Inflammatory macrophage treated with lipopolysaccharide for 1 hour (primary cell): ENCODE measurements around the gene GNA15.
"Not testable (repeated sequence)": the region's sequence is repeated elsewhere in the genome, so short reads cannot be mapped to it uniquely, and the experiment has no call there.

Source experiments
- DNase-seq, 2 donors: peaks; one replicate each; pipeline ENCODE4 v3.0.0-alpha.2; 2020 to 2022

Gene GNA15

DNA sequence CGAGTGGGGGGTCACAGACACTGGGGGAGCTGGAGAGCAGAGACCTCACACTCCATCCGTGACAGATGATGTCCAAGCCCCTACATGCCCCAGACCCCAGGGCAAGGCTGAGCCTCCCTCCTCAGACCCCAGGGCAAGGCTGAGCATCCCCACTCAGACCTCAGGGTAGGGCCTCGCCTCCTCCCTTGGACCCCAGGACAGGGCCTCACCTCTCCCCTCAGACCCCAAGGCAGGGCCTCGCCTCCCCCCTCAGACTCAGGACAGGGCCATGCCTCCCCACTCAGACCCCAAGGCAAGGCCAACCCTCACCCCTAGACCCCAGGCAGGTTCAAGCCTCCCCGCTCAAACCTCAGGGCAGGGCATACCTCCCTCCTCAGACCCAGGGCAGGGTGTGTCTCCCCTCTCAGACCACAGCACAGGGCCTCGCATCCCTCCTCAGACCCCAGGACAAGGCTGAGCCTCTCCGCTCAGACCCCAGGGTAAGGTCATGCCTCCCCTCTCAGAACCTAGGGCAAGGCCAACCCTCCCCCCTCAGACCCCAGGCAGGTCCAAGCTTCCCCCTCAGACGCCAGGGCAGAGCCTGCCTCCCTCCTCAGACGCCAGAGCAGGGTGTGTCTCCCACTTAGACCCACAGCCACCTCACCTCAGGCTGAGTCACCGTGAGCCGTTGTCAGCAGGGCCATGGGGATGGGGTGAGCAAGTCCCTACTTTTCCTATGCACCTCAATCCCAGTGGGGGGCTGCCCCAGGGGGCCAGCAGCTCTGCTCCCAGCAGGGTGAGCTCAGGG is 41.1 kb downstream of the GNA15 start:
- no peak for DNase-seq

DNA sequence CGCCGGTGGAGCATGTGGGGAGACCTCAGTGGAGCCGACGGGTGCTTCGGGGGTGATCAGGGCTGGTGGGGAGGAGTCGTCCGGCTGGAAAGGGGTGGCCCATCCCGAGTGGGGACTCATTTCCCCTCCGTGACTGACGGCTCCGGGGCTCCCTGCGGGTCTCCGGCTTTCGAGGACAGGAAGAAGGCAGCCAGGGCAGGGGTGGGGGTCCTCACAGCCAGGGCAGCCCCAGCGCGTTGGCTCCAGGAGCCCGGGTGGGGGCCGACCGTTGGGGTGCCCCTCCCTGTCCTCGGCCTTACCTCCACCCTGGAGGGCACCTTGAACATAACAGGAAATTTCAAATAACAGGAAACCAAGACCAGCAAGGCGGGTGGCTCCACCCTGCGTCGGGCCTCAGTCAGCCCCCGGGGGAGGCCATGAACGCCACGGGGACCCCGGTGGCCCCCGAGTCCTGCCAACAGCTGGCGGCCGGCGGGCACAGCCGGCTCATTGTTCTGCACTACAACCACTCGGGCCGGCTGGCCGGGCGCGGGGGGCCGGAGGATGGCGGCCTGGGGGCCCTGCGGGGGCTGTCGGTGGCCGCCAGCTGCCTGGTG is 42.6 kb downstream of the GNA15 start, which contains the start of gene S1PR4:
S1PR4 (plus strand) TSS at position 393 of the 596 bp plus-strand sequence; CDS start at position 417, 24 bp downstream.
- DNase-seq: no peak

DNA sequence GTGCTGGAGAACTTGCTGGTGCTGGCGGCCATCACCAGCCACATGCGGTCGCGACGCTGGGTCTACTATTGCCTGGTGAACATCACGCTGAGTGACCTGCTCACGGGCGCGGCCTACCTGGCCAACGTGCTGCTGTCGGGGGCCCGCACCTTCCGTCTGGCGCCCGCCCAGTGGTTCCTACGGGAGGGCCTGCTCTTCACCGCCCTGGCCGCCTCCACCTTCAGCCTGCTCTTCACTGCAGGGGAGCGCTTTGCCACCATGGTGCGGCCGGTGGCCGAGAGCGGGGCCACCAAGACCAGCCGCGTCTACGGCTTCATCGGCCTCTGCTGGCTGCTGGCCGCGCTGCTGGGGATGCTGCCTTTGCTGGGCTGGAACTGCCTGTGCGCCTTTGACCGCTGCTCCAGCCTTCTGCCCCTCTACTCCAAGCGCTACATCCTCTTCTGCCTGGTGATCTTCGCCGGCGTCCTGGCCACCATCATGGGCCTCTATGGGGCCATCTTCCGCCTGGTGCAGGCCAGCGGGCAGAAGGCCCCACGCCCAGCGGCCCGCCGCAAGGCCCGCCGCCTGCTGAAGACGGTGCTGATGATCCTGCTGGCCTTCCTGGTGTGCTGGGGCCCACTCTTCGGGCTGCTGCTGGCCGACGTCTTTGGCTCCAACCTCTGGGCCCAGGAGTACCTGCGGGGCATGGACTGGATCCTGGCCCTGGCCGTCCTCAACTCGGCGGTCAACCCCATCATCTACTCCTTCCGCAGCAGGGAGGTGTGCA is 43.3 kb downstream of the GNA15 start:
- DNase-seq: peak in 1 of 2 donors; percentile 30

DNA sequence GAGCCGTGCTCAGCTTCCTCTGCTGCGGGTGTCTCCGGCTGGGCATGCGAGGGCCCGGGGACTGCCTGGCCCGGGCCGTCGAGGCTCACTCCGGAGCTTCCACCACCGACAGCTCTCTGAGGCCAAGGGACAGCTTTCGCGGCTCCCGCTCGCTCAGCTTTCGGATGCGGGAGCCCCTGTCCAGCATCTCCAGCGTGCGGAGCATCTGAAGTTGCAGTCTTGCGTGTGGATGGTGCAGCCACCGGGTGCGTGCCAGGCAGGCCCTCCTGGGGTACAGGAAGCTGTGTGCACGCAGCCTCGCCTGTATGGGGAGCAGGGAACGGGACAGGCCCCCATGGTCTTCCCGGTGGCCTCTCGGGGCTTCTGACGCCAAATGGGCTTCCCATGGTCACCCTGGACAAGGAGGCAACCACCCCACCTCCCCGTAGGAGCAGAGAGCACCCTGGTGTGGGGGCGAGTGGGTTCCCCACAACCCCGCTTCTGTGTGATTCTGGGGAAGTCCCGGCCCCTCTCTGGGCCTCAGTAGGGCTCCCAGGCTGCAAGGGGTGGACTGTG is 44.0 kb downstream of the GNA15 start:
- DNase-seq: no peak

DNA sequence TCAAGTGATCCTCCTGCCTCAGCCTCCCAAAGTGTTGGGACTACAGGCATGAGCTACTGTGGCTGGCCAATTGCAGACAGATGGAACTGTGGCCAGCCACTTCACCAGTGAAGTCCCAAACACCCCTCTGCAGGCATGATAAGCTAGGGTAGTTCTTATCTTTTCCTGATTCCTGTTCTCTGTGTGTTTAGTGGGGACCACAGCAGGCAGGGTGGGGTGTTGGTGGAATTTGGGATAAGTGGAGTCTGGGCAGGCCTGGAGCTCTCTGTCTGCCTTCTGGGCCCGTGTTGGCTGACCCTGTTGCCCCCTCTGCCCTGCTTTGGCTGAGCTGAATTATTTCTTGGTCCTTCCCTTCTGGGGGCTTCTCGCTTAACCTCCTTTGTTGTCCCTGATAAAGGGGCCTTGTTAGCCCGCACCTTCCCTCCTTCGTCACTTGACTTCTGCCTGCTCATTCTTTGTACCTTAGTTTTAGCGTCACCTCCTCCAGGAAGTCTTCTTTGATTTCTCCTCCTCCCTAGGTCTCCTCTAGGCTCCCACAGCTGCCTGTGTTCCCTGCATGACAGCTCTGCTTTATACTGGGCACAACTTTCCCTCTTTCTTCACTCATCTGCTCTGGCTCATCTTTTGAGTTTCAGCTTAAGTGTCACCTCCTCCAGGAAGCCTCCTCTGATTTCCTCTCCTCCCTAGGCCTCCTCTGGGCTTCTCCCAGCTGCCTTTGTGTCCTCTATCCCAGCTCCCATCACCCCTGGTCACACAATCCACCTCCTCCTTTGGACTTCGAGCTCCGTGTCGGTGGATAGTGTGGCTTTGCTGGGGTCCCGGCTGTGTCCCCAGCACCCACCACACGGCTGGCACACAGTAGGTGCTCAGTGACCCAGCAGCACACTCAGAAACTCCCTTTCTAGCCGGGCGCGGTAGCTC is 48.1 kb downstream of the GNA15 start:
- DNase-seq: no peak

DNA sequence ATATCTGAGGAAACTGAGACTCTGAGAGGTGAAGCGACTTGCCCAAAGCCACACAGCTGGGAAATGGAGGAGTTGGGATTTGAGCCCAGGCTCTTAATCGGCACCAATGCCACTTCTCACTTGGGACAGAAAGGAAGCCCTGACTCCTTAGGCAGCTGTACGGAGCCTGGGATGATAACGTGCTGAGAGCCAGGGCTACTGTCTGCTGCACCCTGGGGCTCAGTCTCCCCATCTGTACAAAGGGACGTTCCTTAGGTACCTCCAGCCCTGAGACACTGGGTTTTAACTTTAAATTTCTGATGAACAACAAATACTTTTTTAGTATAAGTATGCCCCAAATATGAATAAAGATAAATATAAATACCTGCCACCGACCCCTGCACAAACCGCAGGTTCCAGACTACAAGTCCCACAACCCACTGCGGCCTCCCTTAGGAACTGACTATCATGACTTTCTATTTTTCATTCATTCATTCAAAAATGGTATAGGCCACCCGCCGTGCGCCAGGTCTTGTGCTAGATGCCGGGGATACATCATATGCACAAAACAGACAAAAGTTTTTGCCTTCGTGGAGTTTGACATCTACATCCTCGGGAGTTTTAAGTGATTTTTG is 49.1 kb downstream of the GNA15 start:
- no peak for DNase-seq

DNA sequence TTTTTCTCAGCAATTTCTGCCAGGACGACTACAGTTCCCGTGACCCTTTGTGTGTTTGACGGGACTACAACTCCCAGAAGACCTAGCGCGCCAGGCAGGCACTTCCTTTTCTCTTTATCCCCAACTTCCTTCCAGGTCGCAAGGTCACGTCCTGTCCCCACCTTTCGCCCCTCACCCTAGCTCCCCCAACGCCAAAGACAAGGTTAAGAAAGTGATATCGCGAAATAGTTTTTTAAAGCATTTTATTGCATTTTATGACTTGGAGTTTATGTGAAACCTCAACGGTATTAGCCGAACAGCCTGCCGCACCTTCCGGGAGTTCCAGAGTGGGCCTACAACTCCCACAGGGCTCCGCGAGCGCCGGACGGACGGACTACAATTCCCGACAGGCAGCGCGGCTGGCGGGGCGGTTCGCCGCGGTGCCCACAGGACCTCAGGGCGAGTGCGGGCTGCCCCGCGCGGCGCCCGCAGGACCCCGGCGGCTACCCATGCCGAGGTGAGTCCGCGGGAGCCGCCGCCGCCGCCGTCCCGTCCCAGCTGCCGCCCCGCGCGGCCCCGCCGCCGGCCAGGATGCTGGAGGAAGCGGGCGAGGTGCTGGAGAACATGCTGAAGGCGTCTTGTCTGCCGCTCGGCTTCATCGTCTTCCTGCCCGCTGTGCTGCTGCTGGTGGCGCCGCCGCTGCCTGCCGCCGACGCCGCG is 49.8 kb downstream of the GNA15 start, which contains the start of gene NCLN:
NCLN (plus strand) TSS at position 470 of the 699 bp plus-strand sequence; CDS start at position 571, 101 bp downstream.
- peak; percentile 88 to 97 for DNase-seq

DNA sequence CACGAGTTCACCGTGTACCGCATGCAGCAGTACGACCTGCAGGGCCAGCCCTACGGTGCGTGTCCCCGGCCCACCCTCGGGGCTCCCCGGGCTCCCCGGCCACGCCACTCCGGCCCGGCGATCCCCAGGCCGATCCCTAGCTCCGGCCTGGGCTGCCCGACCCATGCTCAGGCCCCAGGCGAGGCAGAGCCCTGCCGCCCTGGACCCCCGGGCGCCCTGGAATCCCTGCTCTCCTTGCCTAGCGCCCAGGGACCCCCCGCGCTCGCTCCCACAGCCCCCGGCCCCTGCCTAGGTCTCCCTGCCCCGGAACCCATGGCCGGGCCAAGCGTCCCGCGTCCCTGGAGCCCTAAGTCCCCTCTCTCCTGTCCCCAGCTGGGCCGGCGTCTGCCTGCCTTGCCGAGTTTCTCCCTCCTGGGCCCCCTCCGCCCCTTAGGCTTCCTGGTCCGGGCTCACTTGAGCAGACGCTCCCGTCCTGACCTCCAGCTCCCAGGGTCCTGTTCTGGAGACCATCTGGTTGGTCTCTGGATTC is 50.4 kb downstream of the GNA15 start:
- DNase-seq: no peak

DNA sequence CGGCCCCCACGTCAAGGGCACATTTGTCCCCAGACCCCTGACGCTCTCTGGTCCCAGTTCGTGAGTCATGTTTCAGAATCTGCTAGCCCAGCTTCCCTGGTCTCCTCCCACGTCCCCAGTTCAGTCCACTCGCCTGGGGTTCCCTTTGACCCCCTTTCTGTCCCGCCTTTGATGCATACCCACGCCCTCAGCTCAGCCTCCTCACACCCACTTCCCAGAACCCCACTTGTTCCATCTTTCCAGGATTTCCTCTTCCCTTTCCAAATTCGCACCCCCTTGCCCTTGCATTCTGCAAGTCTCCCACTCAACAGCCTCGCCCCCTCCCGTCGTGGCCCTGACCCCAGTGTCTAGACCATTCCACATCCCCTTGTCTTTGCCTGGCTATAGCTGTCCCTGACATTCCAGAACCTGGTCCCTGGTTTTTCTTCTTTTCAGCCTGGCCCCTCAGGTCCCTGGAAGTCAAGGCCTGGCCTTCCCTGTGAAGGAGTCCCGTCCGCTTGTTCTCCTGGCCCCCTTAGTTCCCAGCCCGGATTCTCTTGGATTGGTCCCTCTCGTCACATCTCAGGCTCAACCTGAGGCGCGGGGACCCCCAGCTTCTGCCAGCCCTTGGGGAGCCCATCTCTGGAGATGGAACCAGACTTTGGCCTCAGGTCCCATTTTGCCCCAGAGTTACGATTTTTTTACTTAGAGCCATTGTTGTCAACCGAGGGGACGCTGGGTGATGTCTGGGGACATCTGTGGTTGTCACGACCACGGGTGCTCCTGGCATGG is 51.2 kb downstream of the GNA15 start:
- DNase-seq: peak; percentile 29 to 61

DNA sequence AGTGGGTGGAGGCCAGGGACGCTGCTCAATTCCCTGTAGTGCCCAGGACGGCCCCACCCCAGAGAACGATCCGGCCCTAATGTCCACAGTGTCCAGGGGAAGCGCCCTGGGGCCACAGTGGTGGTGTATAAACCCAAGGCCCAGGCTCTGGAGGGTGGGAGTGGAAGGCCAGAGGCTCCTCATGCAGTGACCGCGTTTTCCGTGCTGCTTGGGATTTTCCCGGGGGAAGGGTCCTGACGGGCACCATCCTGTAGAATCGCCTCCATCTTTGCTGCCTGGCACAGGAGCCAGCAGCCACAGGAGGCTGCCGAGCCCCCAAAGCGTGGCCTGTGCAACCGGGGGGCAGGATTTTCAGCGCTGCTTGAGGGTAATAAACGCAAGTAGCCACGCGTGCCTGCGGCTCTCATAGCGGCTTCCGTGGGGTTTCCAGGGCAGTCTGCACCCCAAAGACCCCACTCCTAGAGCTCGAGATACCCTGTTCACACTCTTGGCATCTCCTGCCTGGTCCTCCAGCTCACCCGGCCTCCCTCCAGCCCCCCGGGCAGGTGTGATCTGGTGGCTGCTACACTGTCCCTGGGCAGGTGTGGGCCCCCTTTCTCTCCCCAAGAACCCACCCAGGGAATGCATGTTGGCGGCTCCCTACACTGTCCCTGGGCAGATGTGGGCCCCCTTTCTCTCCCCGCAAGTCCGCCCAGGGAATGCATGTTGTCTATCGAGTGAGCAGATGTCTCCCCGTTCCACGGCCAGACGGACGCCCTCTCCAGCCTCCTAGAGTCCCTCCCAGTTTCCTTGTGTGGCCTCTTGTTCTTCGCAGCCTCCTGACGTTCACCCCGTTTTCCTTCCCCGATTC is 52.1 kb downstream of the GNA15 start:
- no peak for DNase-seq

DNA sequence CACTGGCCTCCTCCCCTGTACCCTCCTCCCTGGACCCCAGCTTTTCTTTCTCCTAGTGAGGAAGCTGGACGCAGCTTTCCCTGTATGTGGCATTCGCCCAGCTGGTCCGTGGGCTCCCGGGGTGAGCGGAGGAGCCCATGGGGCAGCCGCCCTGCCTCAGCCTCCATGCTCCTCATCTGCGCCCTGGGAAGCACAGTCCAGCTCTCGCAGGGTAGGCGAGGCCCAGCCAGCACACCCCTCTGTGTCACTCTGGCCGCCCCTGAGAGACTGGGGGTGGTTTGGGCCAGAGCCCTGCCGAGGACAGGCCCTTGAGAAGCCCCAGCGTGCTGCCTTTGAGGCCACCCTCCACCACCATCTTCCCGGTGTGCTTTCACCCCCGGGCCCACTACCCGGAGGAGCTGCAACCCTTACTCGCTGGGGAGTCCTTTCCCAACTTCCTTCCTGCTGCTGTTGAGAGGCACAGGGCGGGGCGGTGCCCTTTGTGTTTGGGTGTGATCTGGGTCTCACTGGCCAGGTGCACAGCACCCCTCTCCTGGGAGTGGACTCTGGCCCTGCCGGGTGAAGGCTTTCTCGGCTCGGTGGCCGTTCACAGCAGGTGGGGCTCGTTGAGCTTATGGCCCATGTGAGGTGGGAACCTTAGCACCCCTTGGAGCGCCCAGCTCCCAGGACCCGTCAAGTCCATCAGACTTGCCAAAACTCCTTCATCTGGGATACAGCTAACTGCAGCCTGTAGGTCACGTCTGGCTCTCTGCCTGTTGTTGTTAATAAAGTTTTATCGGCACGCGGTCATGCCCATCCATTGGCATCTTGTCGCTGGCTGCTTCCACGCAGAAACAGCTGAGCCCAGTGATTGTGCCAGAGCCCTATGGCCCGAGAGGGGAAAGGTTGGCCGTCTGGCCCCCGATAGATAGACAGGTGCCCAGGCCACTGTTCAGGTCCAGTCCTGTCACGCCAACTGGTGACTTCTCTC is 53.1 kb downstream of the GNA15 start:
- DNase-seq: no peak

DNA sequence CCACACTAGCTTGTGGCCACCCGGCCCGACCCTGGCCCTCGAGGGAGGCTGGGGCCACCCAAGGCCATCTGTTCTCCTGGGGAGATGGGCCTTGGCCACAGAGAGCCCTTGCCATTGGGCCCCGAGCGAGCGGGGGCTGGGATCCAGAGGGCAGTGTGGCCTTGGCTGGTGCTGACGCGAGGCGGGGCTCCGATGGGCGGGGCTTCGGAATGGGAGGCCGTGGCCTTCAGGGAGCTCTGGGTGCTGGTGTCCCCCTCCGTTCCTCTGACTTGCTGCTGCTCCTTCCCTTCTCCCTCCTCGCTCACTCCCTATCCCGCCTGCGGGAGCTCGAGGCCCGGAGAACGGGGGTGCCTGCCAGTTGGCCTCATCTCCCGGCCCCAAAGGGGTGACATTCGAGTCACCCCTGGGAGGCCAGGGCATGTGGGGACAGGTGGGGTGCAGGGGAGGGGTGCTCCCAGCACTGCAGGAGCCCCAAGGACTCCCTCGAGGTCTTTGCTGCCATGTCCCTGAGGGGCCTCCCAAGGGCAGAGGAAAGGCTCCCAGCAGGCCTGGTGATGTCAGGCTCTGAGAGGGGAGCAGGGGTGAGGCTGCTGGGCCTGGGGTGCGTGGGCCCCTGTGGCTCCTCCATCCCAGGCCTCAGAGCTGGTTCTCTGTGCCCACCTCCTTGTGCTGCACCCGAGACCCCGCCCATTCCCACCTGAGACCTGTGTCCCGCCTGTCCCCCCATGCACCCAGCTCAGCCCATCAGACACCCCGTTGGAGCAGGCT is 54.1 kb downstream of the GNA15 start:
- no peak for DNase-seq

DNA sequence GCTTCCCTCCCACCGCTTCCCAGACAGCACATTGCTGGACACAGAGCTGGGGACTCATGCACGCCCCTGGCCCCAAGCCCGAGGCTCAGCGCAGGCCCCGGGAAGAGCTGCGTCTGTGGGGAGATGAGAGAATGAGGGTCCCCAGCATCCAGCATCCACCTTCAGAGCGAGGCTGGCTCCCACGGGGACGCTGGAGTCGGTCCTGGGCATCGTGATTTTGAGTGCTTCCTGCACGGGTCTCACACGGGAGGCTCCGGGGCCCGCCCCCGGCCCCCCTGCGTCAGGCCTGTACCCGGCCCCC is 54.6 kb downstream of the GNA15 start:
- DNase-seq: no peak

DNA sequence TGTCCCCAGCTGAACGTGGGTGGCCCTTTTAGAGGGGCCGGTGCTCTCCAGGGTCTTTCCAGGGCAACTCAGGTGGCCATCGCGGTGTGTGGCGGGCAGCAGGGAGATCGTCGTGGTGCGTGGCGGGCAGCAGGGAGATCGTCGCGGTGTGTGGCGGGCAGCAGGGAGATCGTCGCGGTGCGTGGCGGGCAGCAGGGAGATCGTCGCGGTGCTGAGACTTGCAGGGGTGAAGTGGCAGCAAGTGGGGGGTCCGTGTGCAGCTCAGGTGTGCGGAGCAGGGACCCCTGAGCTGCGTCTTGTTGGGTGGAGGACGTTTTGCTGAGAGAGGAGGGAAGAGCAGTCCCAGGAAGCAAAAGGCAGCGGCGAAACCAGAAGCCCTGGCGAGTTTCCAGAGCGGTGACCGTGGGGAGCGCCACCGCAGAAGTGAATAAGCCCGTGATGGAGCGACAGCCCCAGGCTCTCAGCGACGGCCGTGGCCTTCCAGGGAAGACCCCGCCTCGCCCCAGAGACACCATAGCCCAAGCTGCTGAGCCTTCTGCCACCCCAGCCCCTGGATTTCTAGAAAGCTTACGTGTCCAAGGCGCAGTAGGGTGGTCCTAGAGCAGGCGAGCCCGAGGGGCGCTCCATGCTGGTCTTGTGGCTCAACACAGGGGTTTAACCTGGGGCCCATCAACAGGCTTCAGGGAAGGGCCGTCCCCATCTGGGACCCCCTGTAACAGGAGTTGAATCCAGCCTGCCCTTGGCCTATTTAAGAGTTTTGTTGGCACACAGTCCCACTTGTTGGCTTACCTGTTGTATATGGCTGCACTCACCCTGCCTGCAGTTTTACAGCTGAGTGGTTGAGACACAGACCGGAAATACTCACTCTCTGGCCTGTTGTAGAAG is 55.3 kb downstream of the GNA15 start:
- no peak for DNase-seq

DNA sequence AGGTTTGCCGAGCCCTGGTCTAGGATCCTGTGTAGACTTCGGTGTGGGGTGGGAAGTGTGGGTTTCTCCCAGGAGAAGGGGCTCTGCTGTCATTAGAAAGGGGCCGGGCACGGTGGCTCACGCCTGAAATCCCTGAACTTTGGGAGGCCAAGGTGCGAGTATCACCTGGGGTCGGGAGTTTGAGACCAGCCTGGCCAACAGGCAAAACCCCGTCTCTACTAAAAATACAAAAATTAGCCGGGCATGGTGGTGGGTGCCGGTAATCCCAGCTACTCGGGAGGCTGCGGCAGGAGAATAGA is 55.9 kb downstream of the GNA15 start:
- not testable (repeated sequence) for DNase-seq

DNA sequence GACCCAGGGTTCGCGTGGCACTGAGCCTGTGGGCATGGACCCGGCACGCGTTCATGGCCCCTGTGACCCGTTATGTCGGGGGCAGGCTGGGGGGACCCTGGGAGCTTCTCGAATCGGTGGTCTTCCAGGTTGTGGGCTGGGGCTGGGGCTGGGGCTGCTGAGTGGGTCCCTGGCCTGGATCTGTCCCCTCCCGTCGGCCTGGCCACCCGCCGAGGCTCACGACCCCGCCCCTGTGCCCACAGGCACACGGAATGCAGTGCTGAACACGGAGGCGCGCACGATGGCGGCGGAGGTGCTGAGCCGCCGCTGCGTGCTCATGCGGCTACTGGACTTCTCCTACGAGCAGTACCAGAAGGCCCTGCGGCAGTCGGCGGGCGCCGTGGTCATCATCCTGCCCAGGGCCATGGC is 56.4 kb downstream of the GNA15 start:
- no peak for DNase-seq
